HL-60/S4 treated with phorbol 12-myristate 13-acetate at 8.2 ng/mL for 4 days and 3 days (cell line): ENCODE measurements around the gene RUVBL1.

Experiments
- in situ Hi-C: fragments of 300-500 bp; cut with MboI; formaldehyde crosslinking; loops from 2 replicates; pipeline ENCODE4 v1.15.0; 2022; ENCODE audit warnings: low sequenced_read_pairs

Gene RUVBL1

DNA sequence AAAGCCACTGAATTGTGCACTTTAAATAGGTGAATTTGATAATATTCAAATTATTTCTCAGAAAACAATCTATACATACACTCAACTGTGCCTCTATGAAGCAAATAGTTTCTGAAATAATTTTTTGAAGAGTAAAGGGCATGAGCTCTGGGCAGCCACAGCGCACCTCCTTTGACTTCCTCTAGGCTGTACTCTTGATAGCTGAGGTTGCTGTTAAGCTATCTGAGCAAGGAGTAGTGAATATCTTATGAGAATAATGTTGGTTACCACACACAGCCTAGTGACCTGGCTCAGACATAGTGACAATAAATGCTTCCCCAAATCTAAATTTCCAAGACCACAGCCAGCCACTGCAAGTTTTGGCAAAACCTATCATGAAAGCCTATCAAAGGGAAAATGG is 83.0 kb downstream of the RUVBL1 start:
- in situ Hi-C loops: no loop called here

GRCh38 chr3:128040041-128040440 is 83.6 kb downstream of the RUVBL1 start:
- in situ Hi-C loops: no loop called here

GRCh38 chr3:128036119-128036518 is 87.5 kb downstream of the RUVBL1 start:
- in situ Hi-C loops: no loop called here

GRCh38 chr3:128033102-128033501 is 90.5 kb downstream of the RUVBL1 start:
- in situ Hi-C loops: no loop called here
